Heart left ventricle (tissue), 13 donors: Measurements from ENCODE around the gene CES4A.

Experiments
- POLR2A ChIP-seq, 2 donors: fragments of 450-650 bp; IDR thresholded peaks; one replicate each; pipeline ENCODE4 v1.6.1; 2017; ENCODE audit warnings: antibody characterized with exemption in 2 of 2, mild to moderate bottlenecking in 2 of 2, moderate library complexity in 2 of 2
- TF ChIP-seq, protein P1 (sequence below), 12 donors: fragments of 200-600 bp; sonication (generic) in 4 of 12; IDR thresholded peaks; one replicate each; pipeline versions ENCODE4 v1.5.0 to v1.8.0; 2018 to 2022; ENCODE audit warnings: antibody characterized with exemption in 12 of 12, mild to moderate bottlenecking in 5 of 12
- donor health status: ischemic (EF 13 %, LVEDD 7.1; RV severe dilation, severe dysfunction).
- donor health status: DM: no; HTN: yes; CAD: no.
- donor health status: DM: no; HTN: no; CAD: no.
- donor health status: ischemic (EF 25% LVEDD 6.9; RV normal size, moderate dysfunction).
- donor health status: ischemic (EF 25% LVEDD 5.7; RV mildly dilated, moderate dysfunction).
- donor health status: ischemic (EF 35%, LVEDD 5.7; RV mildly dilated, moderate dysfunction).
- donor health status: nonischemic (EF 11% LVEDD 7.7; RV severe dilation, severe dysfunction).
- donor health status: DM: yes; HTN: yes; CAD: no.
- donor health status: PGD.
- donor health status: ischemic (EF 29% LVEDD 5.4; RV normal size, mild dysfunction).
- donor health status: nonischemic (EF 23%, LVEDD 6.1; RV moderate dilation, normal function).

DNA sequence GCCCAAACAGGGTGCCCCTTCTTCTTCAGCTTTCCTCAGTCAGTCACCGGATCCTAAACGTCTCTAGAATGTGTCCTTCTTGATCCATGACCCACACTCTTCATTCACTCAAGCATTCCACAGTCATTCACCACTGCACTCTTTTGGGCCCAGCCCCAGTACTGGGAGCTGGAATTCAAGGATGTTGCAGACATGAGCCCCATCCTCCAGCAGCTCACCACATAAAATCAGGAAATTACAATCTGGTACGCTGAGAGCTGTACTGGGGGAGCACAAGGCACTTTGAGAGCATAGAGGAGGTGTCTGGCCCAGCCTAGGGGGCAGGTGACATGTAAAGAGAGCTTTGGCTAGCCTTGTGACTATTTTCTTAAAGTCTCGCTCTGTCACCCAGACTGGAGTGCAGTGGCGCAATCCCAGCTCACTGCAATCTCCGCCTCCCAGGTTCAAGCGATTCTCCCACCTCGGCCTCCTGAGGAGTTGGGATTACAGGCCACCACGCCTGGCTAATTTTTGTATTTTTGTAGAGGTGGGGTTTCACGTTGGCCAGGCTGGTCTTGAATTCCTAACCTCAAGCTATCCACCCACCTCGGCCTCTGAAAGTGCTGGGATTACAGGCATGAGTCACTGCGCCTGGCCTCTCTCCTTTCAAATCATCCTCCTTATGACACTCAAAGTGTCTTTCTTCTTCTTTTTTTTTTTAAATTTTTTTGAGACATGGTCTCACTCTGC, 18.7 kb downstream of the CES4A start:
- no peak for TF ChIP-seq POLR2A (IDR thresholded peaks at IDR 0.05)
- TF ChIP-seq, protein P1, sequence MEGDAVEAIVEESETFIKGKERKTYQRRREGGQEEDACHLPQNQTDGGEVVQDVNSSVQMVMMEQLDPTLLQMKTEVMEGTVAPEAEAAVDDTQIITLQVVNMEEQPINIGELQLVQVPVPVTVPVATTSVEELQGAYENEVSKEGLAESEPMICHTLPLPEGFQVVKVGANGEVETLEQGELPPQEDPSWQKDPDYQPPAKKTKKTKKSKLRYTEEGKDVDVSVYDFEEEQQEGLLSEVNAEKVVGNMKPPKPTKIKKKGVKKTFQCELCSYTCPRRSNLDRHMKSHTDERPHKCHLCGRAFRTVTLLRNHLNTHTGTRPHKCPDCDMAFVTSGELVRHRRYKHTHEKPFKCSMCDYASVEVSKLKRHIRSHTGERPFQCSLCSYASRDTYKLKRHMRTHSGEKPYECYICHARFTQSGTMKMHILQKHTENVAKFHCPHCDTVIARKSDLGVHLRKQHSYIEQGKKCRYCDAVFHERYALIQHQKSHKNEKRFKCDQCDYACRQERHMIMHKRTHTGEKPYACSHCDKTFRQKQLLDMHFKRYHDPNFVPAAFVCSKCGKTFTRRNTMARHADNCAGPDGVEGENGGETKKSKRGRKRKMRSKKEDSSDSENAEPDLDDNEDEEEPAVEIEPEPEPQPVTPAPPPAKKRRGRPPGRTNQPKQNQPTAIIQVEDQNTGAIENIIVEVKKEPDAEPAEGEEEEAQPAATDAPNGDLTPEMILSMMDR (IDR thresholded peaks at IDR 0.05): no peak
